Tibial nerve (tissue), 4 donors: ENCODE data around the gene CDK15.

Source experiments
- CTCF ChIP-seq, 5 experiments: fragments of 200-600 bp in 3 of 5; fragments of 450-650 bp in 2 of 5; sonication (generic) in 3 of 5; IDR thresholded peaks; one replicate each; pipeline ENCODE4 v1.5.1; 2016 to 2019; ENCODE audit warnings: antibody characterized with exemption in 5 of 5, mild to moderate bottlenecking in 3 of 5, moderate library complexity in 2 of 5
- EP300 ChIP-seq, 2 donors: sonication (generic); formaldehyde crosslinking; IDR thresholded peaks; one replicate each; pipeline ENCODE4 v1.6.1; 2017; ENCODE audit warnings: antibody characterized with exemption in 2 of 2, mild to moderate bottlenecking in 1 of 2
- POLR2A ChIP-seq, 2 donors: fragments of 450-650 bp; IDR thresholded peaks; one replicate each; pipeline ENCODE4 v1.6.1; 2017; ENCODE audit warnings: antibody characterized with exemption in 2 of 2, mild to moderate bottlenecking in 2 of 2, moderate library complexity in 2 of 2

GRCh38 chr2:201919308-201919634, 112.9 kb downstream of the CDK15 start:
- TF ChIP-seq CTCF (IDR thresholded peaks at IDR 0.05) (no peak), POLR2A (IDR thresholded peaks at IDR 0.05) (no peak), EP300 (IDR thresholded peaks at IDR 0.05) (no peak)
